H1 (cell line): ENCODE results near the gene CAPN11. TPM values are rescaled to one million over a fixed set of nuclear protein-coding genes. Genes with fewer than 3 reads are reported as not detected.

Source experiments
- CBX8 ChIP-seq: fragments of 300-800, 300-1000 bp; sonication (generic); IDR thresholded peaks from 2 replicates; pipeline ENCODE4 v1.7.1; 2016; ENCODE audit warnings: low read depth, low read length, borderline replicate concordance
- CEBPB ChIP-seq: IDR thresholded peaks from 2 replicates; pipeline ENCODE4 v1.6.1; 2012; ENCODE audit warnings: low read depth, low read length
- CHD1 ChIP-seq: IDR thresholded peaks from 2 replicates; pipeline ENCODE4 v1.6.1; 2012; ENCODE audit warnings: low read depth, low read length, improper control_type of control experiment
- CTCF ChIP-seq, 3 experiments: IDR thresholded peaks; 1 replicate in 2 of 3; 2 replicates in 1 of 3; pipeline versions ENCODE4 v1.5.1 to v1.6.1; 2011; ENCODE audit warnings: low read length in 3 of 3, mild to moderate bottlenecking in 3 of 3, inconsistent platforms in 2 of 3, low read depth in 1 of 3, moderate library complexity in 1 of 3; ENCODE audit not compliant: insufficient read depth in 1 of 3; ENCODE audit errors: control extremely low read depth in 1 of 3
- E2F6 ChIP-seq: IDR thresholded peaks from 2 replicates; pipeline ENCODE4 v1.6.1; 2012; ENCODE audit warnings: inconsistent platforms
- EP300 ChIP-seq, 2 experiments: IDR thresholded peaks; 1 replicate in 1 of 2; 2 replicates in 1 of 2; pipeline ENCODE4 v1.6.1; 2011 to 2012; ENCODE audit warnings: low read depth in 2 of 2, low read length in 2 of 2, mild to moderate bottlenecking in 2 of 2, borderline replicate concordance in 1 of 2, inconsistent platforms in 1 of 2, moderate library complexity in 1 of 2
- GABPA ChIP-seq: IDR thresholded peaks from 2 replicates; pipeline ENCODE4 v1.6.1; 2011; ENCODE audit warnings: mild to moderate bottlenecking, low read length, moderate library complexity, borderline replicate concordance; ENCODE audit not compliant: insufficient read depth
- MAX ChIP-seq: IDR thresholded peaks from 2 replicates; pipeline ENCODE4 v1.6.1; 2012; ENCODE audit warnings: inconsistent platforms
- NANOG ChIP-seq: IDR thresholded peaks from 2 replicates; pipeline ENCODE4 v1.6.1; 2011; ENCODE audit warnings: low read length, low read depth, mild to moderate bottlenecking, inconsistent platforms; ENCODE audit not compliant: insufficient read depth, poor library complexity, severe bottlenecking
- POLR2A ChIP-seq, 2 experiments: IDR thresholded peaks; 1 replicate in 1 of 2; 2 replicates in 1 of 2; pipeline ENCODE4 v1.6.1; 2011; ENCODE audit warnings: low read depth in 2 of 2, low read length in 2 of 2, mild to moderate bottlenecking in 2 of 2; ENCODE audit errors: control extremely low read depth in 1 of 2
- POLR2AphosphoS5 ChIP-seq: IDR thresholded peaks from 2 replicates; pipeline ENCODE4 v1.6.1; 2011; ENCODE audit warnings: low read depth, low read length
- POU5F1 ChIP-seq: IDR thresholded peaks from 2 replicates; pipeline ENCODE4 v1.6.1; 2011; ENCODE audit warnings: low read depth, mild to moderate bottlenecking, low read length, moderate library complexity
- RAD21 ChIP-seq, 2 experiments: IDR thresholded peaks in 1 of 2; conservative IDR thresholded peaks in 1 of 2; 2 replicates each; pipeline ENCODE4 v1.6.1; 2011; ENCODE audit warnings: low read depth in 2 of 2, low read length in 2 of 2, improper control_type of control experiment in 1 of 2, inconsistent platforms in 1 of 2, mild to moderate bottlenecking in 1 of 2, moderate library complexity in 1 of 2
- RBBP5 ChIP-seq: IDR thresholded peaks from 2 replicates; pipeline ENCODE4 v1.7.1; 2012; ENCODE audit warnings: low read depth, mild to moderate bottlenecking, inconsistent platforms, low read length, moderate library complexity, borderline replicate concordance
- RNF2 ChIP-seq: fragments of 200-900, 300-1000 bp; sonication (generic); IDR thresholded peaks from 2 replicates; pipeline ENCODE4 v1.7.1; 2016; ENCODE audit warnings: borderline replicate concordance, low read depth, mild to moderate bottlenecking, antibody characterized with exemption, low read length; ENCODE audit not compliant: poor library complexity, severe bottlenecking; ENCODE audit errors: missing control alignments
- SIX5 ChIP-seq: IDR thresholded peaks from 2 replicates; pipeline ENCODE4 v1.6.1; 2011; ENCODE audit warnings: mild to moderate bottlenecking, low read depth, low read length
- SP2 ChIP-seq: IDR thresholded peaks from 2 replicates; pipeline ENCODE4 v1.6.1; 2012; ENCODE audit warnings: mild to moderate bottlenecking, low read length, inconsistent platforms
- SUZ12 ChIP-seq: fragments of 200-600 bp; sonication (generic); IDR thresholded peaks from 2 replicates; pipeline ENCODE4 v1.6.1; 2012; ENCODE audit warnings: mild to moderate bottlenecking, inconsistent platforms, low read length, moderate library complexity, mixed read lengths
- YY1 ChIP-seq: IDR thresholded peaks from 2 replicates; pipeline ENCODE4 v1.6.1; 2011; ENCODE audit warnings: low read depth, mild to moderate bottlenecking, low read length
- ZNF274 ChIP-seq: IDR thresholded peaks from 2 replicates; pipeline ENCODE4 v1.7.0; 2012; ENCODE audit warnings: low read length, borderline replicate concordance; ENCODE audit errors: extremely low read depth
- polyA plus RNA-seq, 7 experiments: library from polyadenylated mRNA; depleted of rRNA in 3 of 7; stranded (reverse) in 5 of 7; unstranded in 2 of 7; fragments of >200 nt in 5 of 7; fragments of 200-250 nt in 2 of 7; gene quantifications; 1 replicate in 5 of 7; 2 replicates in 1 of 7; 4 replicates in 1 of 7; pipeline versions ENCODE4 v1.2.1 to v1.2.3, GENCODE V29; 2011 to 2013; ENCODE audit warnings: missing spikeins in 2 of 7, mixed read lengths in 2 of 7
- total RNA-seq: library from RNA; stranded (reverse); fragmentation: NEBNext Ultra II Directional; extraction: Animal tissue kit (Norgen Biotek cat#: 25700); gene quantifications from 2 replicates; pipeline ENCODE4 v1.2.1, GENCODE V29; 2021

CAPN11 gene
- total and polyA plus RNA-seq, 2 of the 8 experiments (the other 6 are each of a cell fraction or from before 2014, with no cell fraction given), result 0.95 to 0.97 TPM

GRCh38 chr6:44202332-44202971, 43.8 kb downstream of the CAPN11 start (continued):
- TF ChIP-seq CTCF (IDR thresholded peaks at IDR 0.05; ENCODE audit: control extremely low read depth in 1 of 3, insufficient read depth in 1 of 3, low read depth in 1 of 3, low read length in 3 of 3) (no peak; a peak in 1 of 4 replicates), YY1 (0 out of 2 replicates have a peak, but pooled peaks have one; percentile 60), CBX8 (no peak), RBBP5 (peak; percentile 98), POLR2A (IDR thresholded peaks at IDR 0.05; ENCODE audit: control extremely low read depth in 1 of 2, low read depth in 2 of 2, low read length in 2 of 2) (peak; percentile 54 to 83), NANOG (peak; percentile 47), CEBPB (no peak), SUZ12 (no peak), RAD21 (IDR thresholded peaks at IDR 0.05 in 1 of 2, conservative IDR thresholded peaks at IDR 0.05 in 1 of 2; ENCODE audit: low read depth in 2 of 2, low read length in 2 of 2) (peak; percentile 9 to 30; a peak in 3 of 4 replicates), POLR2AphosphoS5 (peak; percentile 84), SP2 (no peak), RNF2 (no peak), GABPA (0 out of 2 replicates have a peak, but pooled peaks have one; percentile 57), POU5F1 (no peak), MAX (no peak), SIX5 (no peak), ZNF274 (no peak), EP300 (IDR thresholded peaks at IDR 0.05; ENCODE audit: borderline replicate concordance in 1 of 2, low read depth in 2 of 2, low read length in 2 of 2) (peak in 1 of 2 experiments; percentile 93; a peak in 2 of 3 replicates), E2F6 (peak; percentile 70; the same call in 1 of the 2 replicates), CHD1 (no peak)
